Mammary epithelial cell (primary cell): ENCODE results near the gene AGRP.

ENCODE experiments used
- EZH2 ChIP-seq: IDR thresholded peaks from 2 replicates; pipeline ENCODE4 v1.6.1; 2012; ENCODE audit warnings: low read length, inconsistent platforms, borderline replicate concordance
- TF ChIP-seq, protein P1 (sequence below), 2 donors: IDR thresholded peaks in 1 of 2; conservative IDR thresholded peaks in 1 of 2; 2 replicates each; pipeline ENCODE4 v1.5.1; 2011 to 2012; ENCODE audit warnings: inconsistent platforms in 2 of 2, low read length in 2 of 2, mild to moderate bottlenecking in 2 of 2, control low read depth in 1 of 2, low read depth in 1 of 2; ENCODE audit not compliant: insufficient read depth in 1 of 2; ENCODE audit errors: extremely low read depth in 1 of 2

- TF ChIP-seq, protein P1, sequence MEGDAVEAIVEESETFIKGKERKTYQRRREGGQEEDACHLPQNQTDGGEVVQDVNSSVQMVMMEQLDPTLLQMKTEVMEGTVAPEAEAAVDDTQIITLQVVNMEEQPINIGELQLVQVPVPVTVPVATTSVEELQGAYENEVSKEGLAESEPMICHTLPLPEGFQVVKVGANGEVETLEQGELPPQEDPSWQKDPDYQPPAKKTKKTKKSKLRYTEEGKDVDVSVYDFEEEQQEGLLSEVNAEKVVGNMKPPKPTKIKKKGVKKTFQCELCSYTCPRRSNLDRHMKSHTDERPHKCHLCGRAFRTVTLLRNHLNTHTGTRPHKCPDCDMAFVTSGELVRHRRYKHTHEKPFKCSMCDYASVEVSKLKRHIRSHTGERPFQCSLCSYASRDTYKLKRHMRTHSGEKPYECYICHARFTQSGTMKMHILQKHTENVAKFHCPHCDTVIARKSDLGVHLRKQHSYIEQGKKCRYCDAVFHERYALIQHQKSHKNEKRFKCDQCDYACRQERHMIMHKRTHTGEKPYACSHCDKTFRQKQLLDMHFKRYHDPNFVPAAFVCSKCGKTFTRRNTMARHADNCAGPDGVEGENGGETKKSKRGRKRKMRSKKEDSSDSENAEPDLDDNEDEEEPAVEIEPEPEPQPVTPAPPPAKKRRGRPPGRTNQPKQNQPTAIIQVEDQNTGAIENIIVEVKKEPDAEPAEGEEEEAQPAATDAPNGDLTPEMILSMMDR (conservative IDR thresholded peaks at IDR 0.05 in 1 of 2, IDR thresholded peaks at IDR 0.05 in 1 of 2; ENCODE audit: extremely low read depth in 1 of 2, insufficient read depth in 1 of 2, low read depth in 1 of 2, low read length in 2 of 2), result no peak
- TF ChIP-seq EZH2, result no peak
Observed at GRCh38 chr16:67445126-67445426, 38.3 kb downstream of the AGRP start.
